Measurements from ENCODE around the gene SH3BP4. TPM values are rescaled to one million over a fixed set of nuclear protein-coding genes. Genes with fewer than 3 reads are reported as not detected.
A peak's percentile ranks its signal among the peaks of the same experiment; 100 is the strongest.

The SH3BP4 gene
- total RNA-seq (ENCODE audit: unreplicated experiment): 58.6 TPM
- long read RNA-seq, full-length matches to known transcripts: 3 of 6 reads
- long read RNA-seq, partial matches to known transcripts: 3 of 6 reads
- long read RNA-seq, other reads (novel, unspliced or antisense): 0 of 6 reads

- H3K4me1 Mint-ChIP-seq (ENCODE audit: unreplicated experiment): peaks cover 44% of the 10 kb centered on the region
- peaks cover 5% of the 10 kb centered on the region for H3K36me3 Mint-ChIP-seq (ENCODE audit: low read depth, unreplicated experiment)
- peaks cover 13% of the 10 kb centered on the region for H3K27me3 Mint-ChIP-seq (ENCODE audit: unreplicated experiment)
Observed at GRCh38 chr2:234951664-234952269, at the start of gene SH3BP4. SH3BP4 (plus strand) TSS chr2:234952017; CDS start chr2:235035003, 82,986 bp downstream.

GRCh38 chr2:234904785-234905184 is 47.0 kb upstream of the SH3BP4 start:
- Mint-ChIP-seq H3K4me1 (ENCODE audit: unreplicated experiment) (no peaks in the 10 kb centered on the region), H3K27ac (ENCODE audit: unreplicated experiment) (no peak overlapping the region), H3K9me3 (ENCODE audit: unreplicated experiment) (no peaks in the 10 kb centered on the region), H3K27me3 (ENCODE audit: unreplicated experiment) (peaks cover 3% of the 10 kb centered on the region), H3K4me3 (ENCODE audit: unreplicated experiment) (no peak overlapping the region), H3K36me3 (ENCODE audit: low read depth, unreplicated experiment) (no peaks in the 10 kb centered on the region)
- no peak for DNase-seq (ENCODE audit: low spot score)
- no peak for TF ChIP-seq CTCF (IDR thresholded peaks at IDR 0.05; ENCODE audit: unreplicated experiment)

More at GRCh38 chr2:234951664-234952269, at the start of gene SH3BP4:
- TF ChIP-seq CTCF (IDR thresholded peaks at IDR 0.05; ENCODE audit: unreplicated experiment): no peak
- H3K27ac Mint-ChIP-seq (ENCODE audit: unreplicated experiment): peak within 1 kb of the TSS; percentile 90
- peak within 1 kb of the TSS; percentile 95 for H3K4me3 Mint-ChIP-seq (ENCODE audit: unreplicated experiment)
- DNase-seq (ENCODE audit: low spot score): peak; percentile 90
- no peaks in the 10 kb centered on the region for H3K9me3 Mint-ChIP-seq (ENCODE audit: unreplicated experiment)

GRCh38 chr2:234905547-234906265 is 46.1 kb upstream of the SH3BP4 start:
- Mint-ChIP-seq H3K27me3 (ENCODE audit: unreplicated experiment) (peaks cover 2% of the 10 kb centered on the region), H3K36me3 (ENCODE audit: low read depth, unreplicated experiment) (no peaks in the 10 kb centered on the region), H3K4me1 (ENCODE audit: unreplicated experiment) (no peaks in the 10 kb centered on the region), H3K9me3 (ENCODE audit: unreplicated experiment) (no peaks in the 10 kb centered on the region), H3K4me3 (ENCODE audit: unreplicated experiment) (no peak overlapping the region), H3K27ac (ENCODE audit: unreplicated experiment) (no peak overlapping the region)
- no peak for TF ChIP-seq CTCF (IDR thresholded peaks at IDR 0.05; ENCODE audit: unreplicated experiment)
- no peak for DNase-seq (ENCODE audit: low spot score)

- peaks cover 2% of the 10 kb centered on the region for H3K27me3 Mint-ChIP-seq (ENCODE audit: unreplicated experiment)
- no peaks in the 10 kb centered on the region for H3K4me1 Mint-ChIP-seq (ENCODE audit: unreplicated experiment)
- no peak overlapping the region for H3K4me3 Mint-ChIP-seq (ENCODE audit: unreplicated experiment)
- H3K27ac Mint-ChIP-seq (ENCODE audit: unreplicated experiment): no peak overlapping the region
- H3K9me3 Mint-ChIP-seq (ENCODE audit: unreplicated experiment): no peaks in the 10 kb centered on the region
- no peaks in the 10 kb centered on the region for H3K36me3 Mint-ChIP-seq (ENCODE audit: low read depth, unreplicated experiment)
- no peak for TF ChIP-seq CTCF (IDR thresholded peaks at IDR 0.05; ENCODE audit: unreplicated experiment)
- no peak for DNase-seq (ENCODE audit: low spot score)
Observed at GRCh38 chr2:234910186-234910679, 41.6 kb upstream of the SH3BP4 start.

- H3K4me3 Mint-ChIP-seq (ENCODE audit: unreplicated experiment): no peak overlapping the region
- H3K4me1 Mint-ChIP-seq (ENCODE audit: unreplicated experiment): no peaks in the 10 kb centered on the region
- no peak for DNase-seq (ENCODE audit: low spot score)
- TF ChIP-seq CTCF (IDR thresholded peaks at IDR 0.05; ENCODE audit: unreplicated experiment): no peak
- H3K36me3 Mint-ChIP-seq (ENCODE audit: low read depth, unreplicated experiment): no peaks in the 10 kb centered on the region
- no peak overlapping the region for H3K27ac Mint-ChIP-seq (ENCODE audit: unreplicated experiment)
- H3K9me3 Mint-ChIP-seq (ENCODE audit: unreplicated experiment): no peaks in the 10 kb centered on the region
- H3K27me3 Mint-ChIP-seq (ENCODE audit: unreplicated experiment): no peaks in the 10 kb centered on the region
Observed at GRCh38 chr2:234911271-234911670, 40.5 kb upstream of the SH3BP4 start.
